ENCODE data around the gene VPS13A.

DNA sequence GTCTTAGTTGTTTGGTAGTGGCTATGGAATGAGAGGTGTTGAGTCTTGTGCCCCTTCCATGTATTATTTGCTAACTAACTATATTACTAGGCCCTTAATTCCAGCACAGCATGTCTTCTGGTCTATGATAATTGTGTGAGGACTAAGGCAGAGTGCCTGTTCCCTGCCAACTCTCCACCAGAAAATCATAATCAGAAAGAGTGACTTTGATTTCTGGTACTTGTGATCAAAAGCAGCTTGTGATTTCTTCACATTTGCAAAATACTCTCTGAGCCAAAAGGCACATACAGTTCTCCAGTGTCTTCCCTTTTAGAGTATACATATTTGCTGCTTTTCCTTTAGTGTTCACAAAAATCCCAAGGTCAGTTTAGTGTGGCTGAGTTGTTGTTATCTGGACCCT is 240.9 kb downstream of the VPS13A start:
- TF ChIP-seq CTCF (IDR thresholded peaks at IDR 0.05) (no peak), POLR2A (IDR thresholded peaks at IDR 0.05; ENCODE audit: low read depth) (no peak), POLR2AphosphoS5 (IDR thresholded peaks at IDR 0.05) (no peak)

All from esophagus muscularis mucosa (tissue), 3 donors.